ENCODE results near the gene AKAP6. TPM values are rescaled to one million over a fixed set of nuclear protein-coding genes. Genes with fewer than 3 reads are reported as not detected.

The AKAP6 gene
- total and polyA plus RNA-seq, 10 of the 15 experiments (the other 5 are each of a cell fraction or from before 2014, with no cell fraction given), result 0.35 to 5.9 (median 2.2) TPM

GRCh38 chr14:32303865-32304264, 25.2 kb upstream of the AKAP6 start (continued):
- no peak for TF ChIP-seq RB1 (IDR thresholded peaks at IDR 0.05; ENCODE audit: borderline replicate concordance)
- no peak for TF ChIP-seq NKRF (conservative IDR thresholded peaks at IDR 0.05)
- no peak for TF ChIP-seq ETV6 (conservative IDR thresholded peaks at IDR 0.05 in 1 of 2, IDR thresholded peaks at IDR 0.05 in 1 of 2; ENCODE audit: borderline replicate concordance in 1 of 2, low read depth in 1 of 2)
- TF ChIP-seq CBFB (IDR thresholded peaks at IDR 0.05; ENCODE audit: low read depth), result no peak
- TF ChIP-seq MXI1 (IDR thresholded peaks at IDR 0.05; ENCODE audit: low read depth, low read length), result no peak
- no peak for TF ChIP-seq KAT2A (conservative IDR thresholded peaks at IDR 0.05; ENCODE audit: control insufficient read depth, low read depth, low read length)

GRCh38 chr14:32304296-32304695, 24.8 kb upstream of the AKAP6 start:
- Histone ChIP-seq H3K36me3 (ENCODE audit: control insufficient read depth in 2 of 2, insufficient read depth in 2 of 2, low read length in 1 of 2) (no peaks in the 10 kb centered on the region), H3K4me1 (ENCODE audit: control insufficient read depth, insufficient read depth, low read length) (no peaks in the 10 kb centered on the region), H3K27me3 (replicated peaks in 1 of 2; ENCODE audit: control insufficient read depth in 2 of 2, insufficient read depth in 2 of 2, low read length in 1 of 2) (no peaks in the 10 kb centered on the region), H3K4me2 (ENCODE audit: control insufficient read depth, insufficient read depth) (no peak overlapping the region), H2AFZ (ENCODE audit: control insufficient read depth, low read depth, low read length) (no peak overlapping the region), H3K27ac (ENCODE audit: control insufficient read depth, insufficient read depth) (no peak overlapping the region), H3K9me3 (replicated peaks; ENCODE audit: control insufficient read depth, insufficient read depth, low read length) (no peaks in the 10 kb centered on the region), H3K79me2 (ENCODE audit: control insufficient read depth, insufficient read depth, low read length) (no peaks in the 10 kb centered on the region), H4K20me1 (ENCODE audit: control insufficient read depth, insufficient read depth) (no peaks in the 10 kb centered on the region), H3K9ac (ENCODE audit: control insufficient read depth, insufficient read depth, low read length) (no peak overlapping the region), H3K4me3 (no peak overlapping the region)
- WGBS (ENCODE audit: insufficient coverage, insufficient replicate concordance, low lambda C conversion rate, missing lambda C conversion rate), result 34% methylated on average over 3 of the region's 3 CpGs
- no peak for ATAC-seq
- no peak for FAIRE-seq
- ChIA-PET RAD21 (ENCODE audit: unreplicated experiment) (no interaction called here), POLR2A (no interaction called here), SMC1A (ENCODE audit: uncharacterized antibody, unreplicated experiment) (interaction anchor here (1.4 kb wide), 1 partner anchor 51 kb away, joined by 3 read pairs; no protein-coding TSS in a partner anchor), CTCF (no interaction called here)
- in situ Hi-C loops (cut with MboI), result no loop called here
- BruUV-seq (replicated peaks), result no TSS peak
- intact Hi-C loops (cut with micrococcal nuclease; ENCODE audit: unreplicated experiment), result no loop called here
- TF ChIP-seq E2F4 (IDR thresholded peaks at IDR 0.05; ENCODE audit: low read depth, low read length) (no peak), STAT3 (IDR thresholded peaks at IDR 0.05; ENCODE audit: low read depth, low read length) (no peak), KLF5 (IDR thresholded peaks at IDR 0.05; ENCODE audit: partially characterized antibody) (no peak), JUNB (IDR thresholded peaks at IDR 0.05) (no peak), POLR2A (IDR thresholded peaks at IDR 0.05; ENCODE audit: low read depth, low read length) (no peak), RUNX3 (IDR thresholded peaks at IDR 0.05; ENCODE audit: low read length) (no peak), SMAD1 (IDR thresholded peaks at IDR 0.05; ENCODE audit: low read depth, partially characterized antibody) (no peak), RCOR1 (conservative IDR thresholded peaks at IDR 0.05; ENCODE audit: low read depth, low read length) (no peak), E4F1 (IDR thresholded peaks at IDR 0.05; ENCODE audit: borderline replicate concordance, partially characterized antibody) (no peak), ZZZ3 (IDR thresholded peaks at IDR 0.05; ENCODE audit: control insufficient read depth, insufficient read length, low read depth) (no peak), PBX3 (IDR thresholded peaks at IDR 0.05; ENCODE audit: insufficient replicate concordance, low read depth, low read length) (no peak), JUND (IDR thresholded peaks at IDR 0.05; ENCODE audit: low read depth, low read length) (no peak)
- no peak for DNase-seq (ENCODE audit: low read depth, low spot score)
